ENCODE results near the gene ADAMTS3. TPM values are rescaled to one million over a fixed set of nuclear protein-coding genes. Genes with fewer than 3 reads are reported as not detected.

The ADAMTS3 gene
- total and polyA plus RNA-seq, 2 experiments from 2014 or later, result 1.2 to 3.7 TPM

DNA sequence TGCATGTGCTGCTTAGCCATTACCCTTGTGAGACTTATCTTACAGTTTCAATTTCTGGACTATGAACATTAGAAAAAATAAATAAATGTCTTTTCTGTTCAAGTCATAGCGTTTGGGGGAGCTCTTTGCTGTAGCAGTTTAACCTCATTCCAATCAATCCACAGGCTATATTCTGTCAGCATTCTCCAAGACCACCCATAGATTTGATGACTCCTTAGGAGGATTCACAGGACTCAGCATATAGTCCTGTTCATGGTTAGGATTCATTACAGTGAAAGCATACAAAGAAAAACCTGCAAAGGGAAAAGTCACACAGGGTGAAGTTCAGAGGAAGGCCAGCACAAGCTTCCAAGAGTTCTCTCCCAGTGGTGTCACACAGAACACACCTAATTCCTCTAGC lies 180.5 kb downstream of the ADAMTS3 start:
- Histone ChIP-seq H2AFZ (no peak overlapping the region), H3K27ac (ENCODE audit: low read depth) (no peak overlapping the region), H3K9me2 (ENCODE audit: insufficient read depth) (no peaks in the 10 kb centered on the region), H4K20me1 (replicated peaks; ENCODE audit: insufficient read depth) (no peaks in the 10 kb centered on the region), H3K36me3 (ENCODE audit: insufficient read depth) (no peaks in the 10 kb centered on the region), H3K4me1 (ENCODE audit: insufficient read depth) (no peaks in the 10 kb centered on the region), H3K4me2 (no peak overlapping the region), H3K4me3 (no peak overlapping the region), H3K27me3 (ENCODE audit: insufficient read depth) (no peaks in the 10 kb centered on the region), H3K79me2 (replicated peaks; ENCODE audit: insufficient read depth) (no peaks in the 10 kb centered on the region), H3F3A (replicated peaks; ENCODE audit: low read depth) (no peaks in the 10 kb centered on the region)
- Mint-ChIP-seq H3K27ac (no peak overlapping the region), H3K36me3 (ENCODE audit: low read depth) (no peaks in the 10 kb centered on the region), H3K9me3 (no peaks in the 10 kb centered on the region), H3K4me3 (no peak overlapping the region), H3K27me3 (ENCODE audit: insufficient read depth, low read depth, poor library complexity) (no peaks in the 10 kb centered on the region), H3K4me1 (no peaks in the 10 kb centered on the region)
- no peak for ATAC-seq
- TF ChIP-seq, protein P1, sequence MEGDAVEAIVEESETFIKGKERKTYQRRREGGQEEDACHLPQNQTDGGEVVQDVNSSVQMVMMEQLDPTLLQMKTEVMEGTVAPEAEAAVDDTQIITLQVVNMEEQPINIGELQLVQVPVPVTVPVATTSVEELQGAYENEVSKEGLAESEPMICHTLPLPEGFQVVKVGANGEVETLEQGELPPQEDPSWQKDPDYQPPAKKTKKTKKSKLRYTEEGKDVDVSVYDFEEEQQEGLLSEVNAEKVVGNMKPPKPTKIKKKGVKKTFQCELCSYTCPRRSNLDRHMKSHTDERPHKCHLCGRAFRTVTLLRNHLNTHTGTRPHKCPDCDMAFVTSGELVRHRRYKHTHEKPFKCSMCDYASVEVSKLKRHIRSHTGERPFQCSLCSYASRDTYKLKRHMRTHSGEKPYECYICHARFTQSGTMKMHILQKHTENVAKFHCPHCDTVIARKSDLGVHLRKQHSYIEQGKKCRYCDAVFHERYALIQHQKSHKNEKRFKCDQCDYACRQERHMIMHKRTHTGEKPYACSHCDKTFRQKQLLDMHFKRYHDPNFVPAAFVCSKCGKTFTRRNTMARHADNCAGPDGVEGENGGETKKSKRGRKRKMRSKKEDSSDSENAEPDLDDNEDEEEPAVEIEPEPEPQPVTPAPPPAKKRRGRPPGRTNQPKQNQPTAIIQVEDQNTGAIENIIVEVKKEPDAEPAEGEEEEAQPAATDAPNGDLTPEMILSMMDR (conservative IDR thresholded peaks at IDR 0.05; ENCODE audit: low read depth in 2 of 2), result no peak
- TF ChIP-seq STAT1 (IDR thresholded peaks at IDR 0.05; ENCODE audit: unreplicated experiment) (no peak), ZNF331 (CRISPR knock-in tag; IDR thresholded peaks at IDR 0.05; ENCODE audit: low read depth) (no peak), POLR2AphosphoS5 (IDR thresholded peaks at IDR 0.05; ENCODE audit: low read depth) (no peak), CREB1 (CRISPR knock-in tag; IDR thresholded peaks at IDR 0.05; ENCODE audit: low read depth) (no peak), JUNB (IDR thresholded peaks at IDR 0.05; ENCODE audit: unreplicated experiment) (no peak), EZH2 (IDR thresholded peaks at IDR 0.05; ENCODE audit: low read depth, unreplicated experiment) (no peak), ZNF114 (CRISPR knock-in tag; IDR thresholded peaks at IDR 0.05) (no peak), EZH2phosphoT487 (IDR thresholded peaks at IDR 0.05; ENCODE audit: unreplicated experiment) (no peak), NANOG (IDR thresholded peaks at IDR 0.05; ENCODE audit: borderline replicate concordance) (no peak)
- TF ChIP-seq, protein P2, sequence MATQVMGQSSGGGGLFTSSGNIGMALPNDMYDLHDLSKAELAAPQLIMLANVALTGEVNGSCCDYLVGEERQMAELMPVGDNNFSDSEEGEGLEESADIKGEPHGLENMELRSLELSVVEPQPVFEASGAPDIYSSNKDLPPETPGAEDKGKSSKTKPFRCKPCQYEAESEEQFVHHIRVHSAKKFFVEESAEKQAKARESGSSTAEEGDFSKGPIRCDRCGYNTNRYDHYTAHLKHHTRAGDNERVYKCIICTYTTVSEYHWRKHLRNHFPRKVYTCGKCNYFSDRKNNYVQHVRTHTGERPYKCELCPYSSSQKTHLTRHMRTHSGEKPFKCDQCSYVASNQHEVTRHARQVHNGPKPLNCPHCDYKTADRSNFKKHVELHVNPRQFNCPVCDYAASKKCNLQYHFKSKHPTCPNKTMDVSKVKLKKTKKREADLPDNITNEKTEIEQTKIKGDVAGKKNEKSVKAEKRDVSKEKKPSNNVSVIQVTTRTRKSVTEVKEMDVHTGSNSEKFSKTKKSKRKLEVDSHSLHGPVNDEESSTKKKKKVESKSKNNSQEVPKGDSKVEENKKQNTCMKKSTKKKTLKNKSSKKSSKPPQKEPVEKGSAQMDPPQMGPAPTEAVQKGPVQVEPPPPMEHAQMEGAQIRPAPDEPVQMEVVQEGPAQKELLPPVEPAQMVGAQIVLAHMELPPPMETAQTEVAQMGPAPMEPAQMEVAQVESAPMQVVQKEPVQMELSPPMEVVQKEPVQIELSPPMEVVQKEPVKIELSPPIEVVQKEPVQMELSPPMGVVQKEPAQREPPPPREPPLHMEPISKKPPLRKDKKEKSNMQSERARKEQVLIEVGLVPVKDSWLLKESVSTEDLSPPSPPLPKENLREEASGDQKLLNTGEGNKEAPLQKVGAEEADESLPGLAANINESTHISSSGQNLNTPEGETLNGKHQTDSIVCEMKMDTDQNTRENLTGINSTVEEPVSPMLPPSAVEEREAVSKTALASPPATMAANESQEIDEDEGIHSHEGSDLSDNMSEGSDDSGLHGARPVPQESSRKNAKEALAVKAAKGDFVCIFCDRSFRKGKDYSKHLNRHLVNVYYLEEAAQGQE (IDR thresholded peaks at IDR 0.05; ENCODE audit: unreplicated experiment), result no peak
- TF ChIP-seq, protein P3, sequence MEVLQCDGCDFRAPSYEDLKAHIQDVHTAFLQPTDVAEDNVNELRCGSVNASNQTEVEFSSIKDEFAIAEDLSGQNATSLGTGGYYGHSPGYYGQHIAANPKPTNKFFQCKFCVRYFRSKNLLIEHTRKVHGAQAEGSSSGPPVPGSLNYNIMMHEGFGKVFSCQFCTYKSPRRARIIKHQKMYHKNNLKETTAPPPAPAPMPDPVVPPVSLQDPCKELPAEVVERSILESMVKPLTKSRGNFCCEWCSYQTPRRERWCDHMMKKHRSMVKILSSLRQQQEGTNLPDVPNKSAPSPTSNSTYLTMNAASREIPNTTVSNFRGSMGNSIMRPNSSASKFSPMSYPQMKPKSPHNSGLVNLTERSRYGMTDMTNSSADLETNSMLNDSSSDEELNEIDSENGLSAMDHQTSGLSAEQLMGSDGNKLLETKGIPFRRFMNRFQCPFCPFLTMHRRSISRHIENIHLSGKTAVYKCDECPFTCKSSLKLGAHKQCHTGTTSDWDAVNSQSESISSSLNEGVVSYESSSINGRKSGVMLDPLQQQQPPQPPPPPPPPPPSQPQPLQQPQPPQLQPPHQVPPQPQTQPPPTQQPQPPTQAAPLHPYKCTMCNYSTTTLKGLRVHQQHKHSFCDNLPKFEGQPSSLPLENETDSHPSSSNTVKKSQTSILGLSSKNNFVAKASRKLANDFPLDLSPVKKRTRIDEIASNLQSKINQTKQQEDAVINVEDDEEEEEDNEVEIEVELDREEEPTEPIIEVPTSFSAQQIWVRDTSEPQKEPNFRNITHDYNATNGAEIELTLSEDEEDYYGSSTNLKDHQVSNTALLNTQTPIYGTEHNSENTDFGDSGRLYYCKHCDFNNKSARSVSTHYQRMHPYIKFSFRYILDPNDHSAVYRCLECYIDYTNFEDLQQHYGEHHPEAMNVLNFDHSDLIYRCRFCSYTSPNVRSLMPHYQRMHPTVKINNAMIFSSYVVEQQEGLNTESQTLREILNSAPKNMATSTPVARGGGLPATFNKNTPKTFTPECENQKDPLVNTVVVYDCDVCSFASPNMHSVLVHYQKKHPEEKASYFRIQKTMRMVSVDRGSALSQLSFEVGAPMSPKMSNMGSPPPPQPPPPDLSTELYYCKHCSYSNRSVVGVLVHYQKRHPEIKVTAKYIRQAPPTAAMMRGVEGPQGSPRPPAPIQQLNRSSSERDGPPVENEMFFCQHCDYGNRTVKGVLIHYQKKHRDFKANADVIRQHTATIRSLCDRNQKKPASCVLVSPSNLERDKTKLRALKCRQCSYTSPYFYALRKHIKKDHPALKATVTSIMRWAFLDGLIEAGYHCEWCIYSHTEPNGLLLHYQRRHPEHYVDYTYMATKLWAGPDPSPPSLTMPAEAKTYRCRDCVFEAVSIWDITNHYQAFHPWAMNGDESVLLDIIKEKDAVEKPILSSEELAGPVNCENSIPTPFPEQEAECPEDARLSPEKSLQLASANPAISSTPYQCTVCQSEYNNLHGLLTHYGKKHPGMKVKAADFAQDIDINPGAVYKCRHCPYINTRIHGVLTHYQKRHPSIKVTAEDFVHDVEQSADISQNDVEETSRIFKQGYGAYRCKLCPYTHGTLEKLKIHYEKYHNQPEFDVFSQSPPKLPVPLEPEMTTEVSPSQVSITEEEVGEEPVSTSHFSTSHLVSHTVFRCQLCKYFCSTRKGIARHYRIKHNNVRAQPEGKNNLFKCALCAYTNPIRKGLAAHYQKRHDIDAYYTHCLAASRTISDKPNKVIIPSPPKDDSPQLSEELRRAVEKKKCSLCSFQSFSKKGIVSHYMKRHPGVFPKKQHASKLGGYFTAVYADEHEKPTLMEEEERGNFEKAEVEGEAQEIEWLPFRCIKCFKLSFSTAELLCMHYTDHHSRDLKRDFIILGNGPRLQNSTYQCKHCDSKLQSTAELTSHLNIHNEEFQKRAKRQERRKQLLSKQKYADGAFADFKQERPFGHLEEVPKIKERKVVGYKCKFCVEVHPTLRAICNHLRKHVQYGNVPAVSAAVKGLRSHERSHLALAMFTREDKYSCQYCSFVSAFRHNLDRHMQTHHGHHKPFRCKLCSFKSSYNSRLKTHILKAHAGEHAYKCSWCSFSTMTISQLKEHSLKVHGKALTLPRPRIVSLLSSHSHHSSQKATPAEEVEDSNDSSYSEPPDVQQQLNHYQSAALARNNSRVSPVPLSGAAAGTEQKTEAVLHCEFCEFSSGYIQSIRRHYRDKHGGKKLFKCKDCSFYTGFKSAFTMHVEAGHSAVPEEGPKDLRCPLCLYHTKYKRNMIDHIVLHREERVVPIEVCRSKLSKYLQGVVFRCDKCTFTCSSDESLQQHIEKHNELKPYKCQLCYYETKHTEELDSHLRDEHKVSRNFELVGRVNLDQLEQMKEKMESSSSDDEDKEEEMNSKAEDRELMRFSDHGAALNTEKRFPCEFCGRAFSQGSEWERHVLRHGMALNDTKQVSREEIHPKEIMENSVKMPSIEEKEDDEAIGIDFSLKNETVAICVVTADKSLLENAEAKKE (CRISPR knock-in tag; IDR thresholded peaks at IDR 0.05), result no peak
- TF ChIP-seq, protein P4, sequence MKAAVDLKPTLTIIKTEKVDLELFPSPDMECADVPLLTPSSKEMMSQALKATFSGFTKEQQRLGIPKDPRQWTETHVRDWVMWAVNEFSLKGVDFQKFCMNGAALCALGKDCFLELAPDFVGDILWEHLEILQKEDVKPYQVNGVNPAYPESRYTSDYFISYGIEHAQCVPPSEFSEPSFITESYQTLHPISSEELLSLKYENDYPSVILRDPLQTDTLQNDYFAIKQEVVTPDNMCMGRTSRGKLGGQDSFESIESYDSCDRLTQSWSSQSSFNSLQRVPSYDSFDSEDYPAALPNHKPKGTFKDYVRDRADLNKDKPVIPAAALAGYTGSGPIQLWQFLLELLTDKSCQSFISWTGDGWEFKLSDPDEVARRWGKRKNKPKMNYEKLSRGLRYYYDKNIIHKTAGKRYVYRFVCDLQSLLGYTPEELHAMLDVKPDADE (IDR thresholded peaks at IDR 0.05), result no peak
- DNase-seq (ENCODE audit: low spot score), result no peak
